LNCAP (cell line): ENCODE results near the gene PSKH1.

Experiments used
- TF ChIP-seq, protein P1 (sequence below): fragments of 450-650 bp; IDR thresholded peaks from 2 replicates; pipeline ENCODE4 v1.5.1; 2017; ENCODE audit warnings: mild to moderate bottlenecking

The PSKH1 gene

DNA sequence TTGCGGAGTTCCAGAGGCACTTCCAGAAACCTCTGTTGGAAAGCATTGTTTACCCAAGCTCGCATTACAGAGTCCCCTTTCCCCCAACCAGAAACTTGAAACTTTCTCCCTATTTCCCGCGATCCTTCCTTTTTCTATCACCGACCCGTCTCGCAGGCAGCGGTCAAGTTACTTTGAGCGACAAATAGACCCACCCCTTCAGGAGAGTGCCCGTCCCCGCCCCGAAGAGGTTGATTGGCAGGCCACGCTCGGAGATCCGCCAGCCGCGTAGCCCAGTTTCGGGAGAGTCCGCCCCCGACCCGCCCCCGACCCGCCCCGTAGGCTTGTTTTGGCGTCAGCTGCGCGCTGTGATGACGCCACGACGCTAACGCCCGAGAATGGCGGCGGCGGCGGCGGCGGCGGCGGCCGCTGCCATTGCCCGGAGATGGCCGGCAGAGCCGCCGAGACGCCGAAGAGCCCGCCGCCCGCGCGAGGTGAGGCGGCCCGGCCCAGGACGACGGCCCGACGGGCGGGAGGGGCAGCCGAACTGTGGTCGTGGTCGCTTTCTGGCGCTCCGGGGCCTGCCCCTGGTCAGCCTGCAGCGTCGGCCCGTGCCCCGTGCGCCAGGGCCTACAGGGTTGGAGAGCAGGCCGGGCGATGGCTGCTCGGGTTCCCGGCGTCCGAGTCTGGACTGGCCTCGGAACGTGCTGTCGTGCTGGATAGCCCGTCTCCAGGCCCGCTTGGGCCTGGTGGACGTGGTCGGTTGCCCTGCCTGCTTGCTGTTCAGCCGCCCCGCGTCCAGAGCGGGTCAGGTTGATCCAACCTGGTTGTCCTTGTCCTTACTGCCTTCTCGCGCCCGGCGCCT is at the start of gene PSKH1:
Gene PSKH1, plus strand, starts transcription at position 356 of the 844 bp plus-strand sequence. CDS start 15,496 bp downstream, outside the sequence.
- TF ChIP-seq, protein P1, sequence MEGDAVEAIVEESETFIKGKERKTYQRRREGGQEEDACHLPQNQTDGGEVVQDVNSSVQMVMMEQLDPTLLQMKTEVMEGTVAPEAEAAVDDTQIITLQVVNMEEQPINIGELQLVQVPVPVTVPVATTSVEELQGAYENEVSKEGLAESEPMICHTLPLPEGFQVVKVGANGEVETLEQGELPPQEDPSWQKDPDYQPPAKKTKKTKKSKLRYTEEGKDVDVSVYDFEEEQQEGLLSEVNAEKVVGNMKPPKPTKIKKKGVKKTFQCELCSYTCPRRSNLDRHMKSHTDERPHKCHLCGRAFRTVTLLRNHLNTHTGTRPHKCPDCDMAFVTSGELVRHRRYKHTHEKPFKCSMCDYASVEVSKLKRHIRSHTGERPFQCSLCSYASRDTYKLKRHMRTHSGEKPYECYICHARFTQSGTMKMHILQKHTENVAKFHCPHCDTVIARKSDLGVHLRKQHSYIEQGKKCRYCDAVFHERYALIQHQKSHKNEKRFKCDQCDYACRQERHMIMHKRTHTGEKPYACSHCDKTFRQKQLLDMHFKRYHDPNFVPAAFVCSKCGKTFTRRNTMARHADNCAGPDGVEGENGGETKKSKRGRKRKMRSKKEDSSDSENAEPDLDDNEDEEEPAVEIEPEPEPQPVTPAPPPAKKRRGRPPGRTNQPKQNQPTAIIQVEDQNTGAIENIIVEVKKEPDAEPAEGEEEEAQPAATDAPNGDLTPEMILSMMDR = no peak

DNA sequence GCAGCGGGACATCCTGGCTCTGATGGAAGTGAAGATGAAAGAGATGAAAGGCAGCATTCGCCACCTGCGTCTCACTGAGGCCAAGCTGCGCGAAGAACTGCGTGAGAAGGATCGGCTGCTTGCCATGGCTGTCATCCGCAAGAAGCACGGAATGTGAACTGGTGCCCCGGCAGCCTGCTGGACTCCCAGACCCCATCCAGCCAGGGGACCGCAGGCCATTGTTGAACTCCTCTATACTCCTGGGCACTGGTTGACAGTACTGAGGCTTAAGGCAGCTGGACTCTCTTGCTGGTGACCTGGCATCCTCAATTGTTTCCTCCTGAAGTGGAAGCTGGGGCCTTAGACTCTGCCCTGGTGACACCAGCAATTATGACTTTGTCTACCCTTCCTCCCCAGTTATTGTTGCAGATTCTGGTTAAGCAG is 49.7 kb upstream of the PSKH1 start:
- TF ChIP-seq, protein P1 = no peak

DNA sequence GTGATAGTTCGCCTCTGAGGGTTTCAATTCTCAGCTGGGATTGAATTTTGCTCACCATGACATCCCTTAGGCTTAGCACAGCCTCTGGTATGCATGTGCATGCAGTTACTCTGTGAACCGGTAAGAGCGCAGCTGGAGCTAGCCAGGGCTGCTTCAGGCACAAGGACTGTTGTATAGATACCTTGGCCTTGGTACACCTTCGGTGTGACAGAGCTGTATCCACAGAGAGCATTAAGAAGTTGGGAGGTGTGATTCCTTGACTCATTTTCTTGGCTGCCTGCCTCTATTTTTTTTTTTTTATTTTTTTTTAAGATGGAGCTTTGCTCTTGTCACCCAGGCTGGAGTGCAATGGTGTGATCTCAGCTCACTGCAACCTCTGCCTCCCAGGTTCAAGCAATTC is 48.6 kb upstream of the PSKH1 start:
- TF ChIP-seq, protein P1 = no peak

DNA sequence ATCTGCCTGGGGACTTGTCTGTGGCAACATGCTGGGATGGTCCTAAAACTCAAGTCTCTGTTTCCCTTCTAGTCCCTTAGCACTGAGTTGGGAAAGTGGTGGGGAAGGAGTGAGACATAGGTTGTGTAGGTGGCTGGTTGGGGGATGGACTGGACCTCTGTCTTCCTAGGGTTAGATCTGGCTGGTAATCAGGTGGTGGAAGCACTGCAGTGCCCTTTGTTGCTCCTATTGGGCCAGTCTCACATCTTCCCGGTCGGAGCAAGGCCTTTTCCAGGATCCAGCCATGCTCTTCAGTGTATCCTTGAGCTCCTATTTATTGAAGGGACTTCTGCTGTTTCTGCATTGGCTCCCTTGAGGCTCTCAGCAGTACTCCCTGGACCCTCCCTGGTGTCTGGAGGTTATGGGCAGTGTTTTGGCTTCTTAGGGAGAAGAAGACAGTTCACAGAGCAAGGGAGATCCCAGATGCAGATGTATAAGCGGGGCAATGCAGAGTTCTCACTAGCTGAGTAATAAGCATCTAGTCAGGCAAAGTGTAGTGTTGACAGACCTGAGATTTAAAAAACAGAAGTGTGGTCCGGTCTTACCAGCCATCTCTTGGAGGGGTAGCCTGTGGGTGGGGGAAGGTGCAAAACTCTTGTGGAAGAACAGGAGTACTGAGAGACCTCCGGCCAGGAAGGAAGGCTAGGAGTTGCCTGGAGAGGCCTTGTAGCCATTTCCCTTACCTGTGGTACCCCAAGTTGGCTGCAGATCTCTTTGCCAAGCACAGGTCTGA is 47.6 kb upstream of the PSKH1 start:
- TF ChIP-seq, protein P1 = no peak

DNA sequence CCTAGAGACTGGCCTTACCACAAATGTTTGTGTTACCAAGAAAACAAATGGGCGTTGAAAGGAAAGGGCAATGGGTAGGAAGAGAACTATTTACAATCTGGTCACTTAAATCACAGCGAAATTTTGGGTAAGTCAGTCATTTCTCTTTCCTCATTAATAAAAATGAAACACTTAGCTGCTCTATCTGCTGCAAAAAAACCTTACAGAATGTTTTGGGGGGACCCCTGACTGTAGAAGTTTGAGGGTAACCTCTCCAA is 47.1 kb upstream of the PSKH1 start:
- TF ChIP-seq, protein P1 = no peak

DNA sequence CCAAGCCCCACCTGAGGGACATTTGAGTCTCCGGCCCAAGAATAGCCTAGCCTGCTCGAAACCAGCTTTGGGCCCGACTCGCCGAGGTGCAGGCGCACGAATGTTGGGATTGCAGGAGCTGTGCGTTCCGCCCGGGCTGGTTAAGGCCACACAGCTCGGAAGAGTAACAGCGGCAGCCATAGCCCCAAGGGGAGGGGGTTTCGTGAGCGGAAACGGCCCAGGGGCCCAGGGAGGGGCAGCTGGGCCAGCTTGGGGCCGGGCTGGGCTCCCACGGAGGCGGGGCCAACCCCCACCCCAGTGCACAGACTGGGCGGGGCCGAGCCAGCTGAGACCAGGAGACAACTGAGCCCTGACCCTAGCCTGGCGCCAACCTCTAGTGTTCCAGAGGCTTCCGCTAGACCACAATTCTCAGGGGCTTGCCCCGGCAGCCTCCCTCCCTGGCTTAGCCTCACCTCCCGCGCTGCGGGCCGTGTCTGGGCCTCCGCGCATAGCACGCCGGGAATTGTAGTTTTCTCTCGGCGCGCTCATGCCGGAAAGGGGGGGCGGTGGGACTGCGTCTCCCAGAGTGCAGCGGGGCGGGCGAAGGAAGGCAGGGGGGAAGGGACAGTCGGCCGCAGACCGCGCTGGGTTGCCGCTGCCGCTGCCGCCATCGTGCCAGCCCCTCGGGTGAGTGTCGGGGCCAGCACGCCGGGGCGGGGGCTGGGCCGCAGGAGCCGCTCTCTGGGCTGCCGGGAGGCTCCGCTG is 46.6 kb upstream of the PSKH1 start, which contains the start of gene NUTF2:
Gene NUTF2, plus strand, starts transcription at position 614 of the 744 bp plus-strand sequence. CDS start 18,198 bp downstream, outside the sequence.
- TF ChIP-seq, protein P1 = no peak
